NCI-H2029 treated with DMSO at 0.1 percent for 48 hours (cell line): ENCODE data around the gene VEGFB.

Experiments used
- DNase-seq: peaks from one replicate; lab custom pipeline; 2025; lab: John Stamatoyannopoulos, UW

VEGFB gene, protein sequence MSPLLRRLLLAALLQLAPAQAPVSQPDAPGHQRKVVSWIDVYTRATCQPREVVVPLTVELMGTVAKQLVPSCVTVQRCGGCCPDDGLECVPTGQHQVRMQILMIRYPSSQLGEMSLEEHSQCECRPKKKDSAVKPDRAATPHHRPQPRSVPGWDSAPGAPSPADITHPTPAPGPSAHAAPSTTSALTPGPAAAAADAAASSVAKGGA

DNA sequence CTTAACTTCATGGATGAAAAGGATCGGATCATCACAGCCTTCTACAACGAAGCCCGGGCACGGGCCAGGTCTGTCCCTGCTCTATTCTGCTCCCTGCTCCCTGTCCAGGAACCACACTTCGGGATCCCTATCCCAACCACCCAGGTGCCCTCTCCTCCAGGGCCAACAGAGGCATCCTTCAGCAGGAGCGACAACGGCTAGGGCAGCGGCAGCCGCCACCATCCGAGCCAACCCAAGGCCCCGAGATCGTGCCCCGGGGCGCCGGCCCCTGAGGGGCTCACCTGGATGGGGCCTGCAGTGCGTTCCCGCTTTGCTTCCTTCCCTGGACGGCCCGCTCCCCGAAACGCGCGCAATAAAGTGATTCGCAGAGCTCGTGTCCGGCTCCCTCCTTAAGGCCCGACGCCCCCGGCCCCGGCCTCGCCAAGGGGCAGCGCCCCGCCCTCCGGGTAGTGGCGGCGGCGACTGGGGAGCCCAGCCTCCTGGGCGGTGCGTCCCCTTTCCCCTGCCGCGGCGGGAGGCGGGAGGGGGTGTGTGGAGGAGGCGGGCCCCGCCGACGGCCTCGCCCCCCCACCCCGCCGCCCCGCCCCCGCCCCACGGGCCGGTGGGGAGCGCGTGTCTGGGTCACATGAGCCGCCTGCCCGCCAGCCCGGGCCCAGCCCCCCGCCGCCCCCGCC is at the start of gene VEGFB:
VEGFB (plus strand) TSS at position 672 of the 674 bp plus-strand sequence. CDS start 250 bp downstream, outside the sequence.
- no peak for DNase-seq

DNA sequence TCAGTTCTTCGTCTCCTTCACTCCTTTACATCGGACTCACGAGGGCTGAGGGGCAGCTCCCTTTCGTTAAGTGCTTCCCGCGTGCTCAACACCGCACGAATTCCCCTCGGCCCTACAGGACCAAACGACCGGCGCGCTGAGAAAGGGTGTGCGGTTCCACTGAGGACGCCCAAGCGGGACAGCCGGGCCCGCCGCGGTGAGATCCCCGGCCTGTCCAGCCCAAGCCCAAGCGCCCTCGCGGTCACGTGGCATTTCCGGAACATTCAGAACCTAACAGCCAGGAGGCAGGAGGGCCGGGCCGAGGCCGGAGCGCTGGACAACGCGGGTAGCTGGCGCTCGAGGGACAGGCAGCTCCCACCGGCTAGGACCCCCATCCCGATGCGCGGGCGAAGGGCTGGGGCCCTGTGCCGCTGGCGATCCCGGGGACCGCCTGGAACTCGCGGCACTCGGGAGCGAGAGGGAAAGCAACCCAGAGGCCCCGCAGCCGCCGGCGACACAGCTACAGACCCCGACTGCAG is 49.1 kb upstream of the VEGFB start:
- DNase-seq = no peak

DNA sequence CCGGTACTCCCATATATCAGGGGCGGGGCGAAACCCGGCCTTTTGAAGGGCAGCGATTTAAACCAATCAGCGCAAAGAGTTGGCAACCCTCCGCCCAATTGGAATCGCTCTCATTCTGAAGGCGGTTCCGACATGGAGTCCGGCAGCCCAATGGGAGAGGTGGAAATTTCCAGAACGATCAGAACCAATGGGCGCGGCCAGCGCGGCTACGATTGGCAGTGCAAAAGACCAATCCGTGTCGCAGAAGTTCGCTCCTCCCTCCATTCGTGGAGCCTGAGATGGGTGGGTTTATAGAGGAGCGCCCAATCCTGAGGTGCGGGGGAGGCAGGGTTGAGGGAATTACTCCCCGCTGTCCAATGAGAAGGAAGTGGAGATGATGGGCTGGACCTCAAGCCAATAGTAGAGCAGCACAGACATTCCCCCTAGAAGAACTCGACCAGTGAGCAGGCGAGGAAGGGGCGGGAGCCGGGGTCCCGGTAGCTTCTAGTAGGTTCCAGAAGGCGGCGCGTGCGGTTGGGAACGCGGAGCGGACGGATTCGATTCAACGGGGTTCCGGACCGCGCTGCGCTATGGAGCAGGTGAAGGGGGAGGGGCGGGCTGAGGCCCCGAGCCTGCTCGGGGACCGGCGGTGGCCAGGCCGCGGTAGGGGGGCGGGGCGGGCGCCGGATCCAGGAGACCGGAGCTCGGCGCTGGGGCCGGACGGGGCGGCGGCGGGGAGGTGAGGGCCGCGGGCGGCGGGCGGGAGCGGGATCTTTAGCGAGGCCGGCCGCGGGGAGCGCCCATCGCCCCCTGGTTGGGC is 48.5 kb upstream of the VEGFB start, which contains the start of gene STIP1:
STIP1 (plus strand) TSS at position 479 of the 799 bp plus-strand sequence; CDS start at position 570, 91 bp downstream.
- DNase-seq = peak; percentile 99

DNA sequence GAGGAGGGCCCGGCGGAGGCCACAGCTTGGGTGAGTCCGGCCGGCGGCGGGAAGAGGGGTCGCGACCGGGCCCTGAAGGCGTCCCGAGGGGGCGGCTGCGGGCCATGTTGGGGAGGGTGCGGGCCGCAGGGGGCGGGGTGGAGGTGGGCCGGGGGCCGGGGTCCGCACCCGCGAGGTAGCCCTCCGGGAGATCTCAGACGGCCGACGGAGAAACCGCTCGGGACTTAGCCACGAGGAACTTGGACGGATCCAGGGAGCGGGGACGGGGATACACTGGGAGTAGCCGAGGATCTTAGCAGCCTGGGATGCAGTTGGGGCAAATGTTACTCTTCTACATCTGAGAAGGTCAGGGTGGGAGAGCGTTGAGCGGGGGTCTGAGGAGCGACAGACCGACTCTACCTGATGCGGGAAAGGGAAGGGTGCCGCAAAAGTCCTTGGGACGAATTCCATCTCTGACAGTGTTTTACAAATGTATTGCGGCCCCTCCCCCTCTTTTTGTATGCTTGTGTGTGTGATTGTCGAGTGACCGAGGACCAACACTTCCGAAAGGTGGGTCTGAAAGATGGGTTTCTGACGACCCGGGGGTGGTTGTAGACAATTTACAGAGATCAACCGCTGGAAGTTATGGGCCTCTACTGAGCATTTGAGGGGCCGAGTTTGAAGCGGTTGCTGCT is 47.8 kb upstream of the VEGFB start:
- DNase-seq = no peak

DNA sequence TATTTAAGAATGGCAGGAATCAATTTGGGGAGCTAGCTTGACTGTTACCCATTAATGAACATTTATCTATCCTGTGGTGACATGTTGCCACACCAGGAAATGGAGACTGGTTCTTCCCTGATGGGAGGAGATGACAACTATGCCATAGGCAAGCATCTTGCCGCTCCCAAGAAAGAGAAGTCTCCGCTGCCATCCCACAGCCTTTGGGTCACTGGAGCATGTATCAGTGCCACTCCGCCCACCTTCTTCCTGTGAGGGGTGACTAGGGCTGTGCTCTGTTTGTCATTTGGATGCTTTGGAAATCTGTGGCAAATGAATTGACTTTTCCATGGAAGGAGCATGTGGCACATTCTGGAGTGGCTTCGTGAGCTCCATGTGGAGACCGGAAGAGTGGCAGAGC is 42.0 kb upstream of the VEGFB start:
- no peak for DNase-seq

DNA sequence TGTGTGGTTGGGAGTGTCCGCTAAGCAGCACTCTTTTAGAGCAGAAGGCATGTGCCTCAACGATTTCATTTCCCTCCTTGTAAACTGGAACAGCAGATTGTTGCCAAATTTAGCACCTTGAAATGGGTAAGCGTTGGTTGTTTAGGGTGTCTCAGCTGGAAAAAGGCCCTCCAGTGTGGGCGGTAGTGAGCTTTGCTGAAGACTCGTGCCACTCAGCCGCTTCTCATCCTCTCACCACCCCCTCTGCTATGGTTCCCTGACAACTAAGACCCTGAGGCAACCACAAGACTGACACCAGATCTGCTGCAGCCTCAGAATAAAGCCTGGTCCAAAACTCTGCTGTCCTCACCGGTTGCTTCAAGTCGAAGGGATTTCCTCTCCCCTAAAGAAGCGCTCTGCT is 37.8 kb upstream of the VEGFB start:
- DNase-seq = no peak

DNA sequence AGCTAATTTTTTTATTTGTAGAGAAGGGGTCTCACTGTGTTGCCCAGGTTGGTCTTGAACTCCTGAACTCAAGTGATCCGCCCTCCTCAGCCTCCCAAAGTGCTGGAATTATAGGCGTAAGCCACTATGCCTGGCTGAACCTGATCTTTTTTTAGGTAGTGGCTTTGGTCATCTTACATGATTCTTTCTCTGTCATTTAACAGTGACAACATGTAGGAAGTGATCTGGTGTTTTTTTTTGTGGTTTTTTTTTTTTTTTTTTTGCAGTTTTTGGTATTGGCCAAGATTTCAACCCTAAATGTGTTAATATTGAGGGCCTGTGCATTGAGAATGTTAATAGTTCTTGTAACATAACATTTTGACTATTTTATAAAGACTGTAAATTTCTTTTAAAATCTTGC is 35.9 kb upstream of the VEGFB start:
- DNase-seq = no peak

DNA sequence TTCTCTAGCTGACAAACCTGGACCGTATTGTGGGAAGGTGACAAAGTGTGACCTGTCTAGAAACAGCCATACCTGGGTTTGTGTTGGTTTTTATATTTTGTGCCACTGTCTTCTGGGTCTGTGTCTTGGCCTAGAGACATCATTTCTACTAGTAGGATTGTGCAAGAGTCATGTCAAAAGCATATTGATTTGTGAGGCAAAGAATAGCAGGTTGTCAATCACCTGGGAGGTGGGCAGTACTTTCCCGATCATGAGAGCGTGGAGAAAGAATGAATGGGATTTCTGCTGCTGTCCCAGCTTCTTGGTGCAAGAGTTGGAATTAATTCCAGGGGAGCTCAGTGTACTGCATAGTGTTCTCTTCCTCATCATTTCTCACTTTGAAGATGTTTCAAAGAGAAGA is 32.8 kb upstream of the VEGFB start:
- no peak for DNase-seq

DNA sequence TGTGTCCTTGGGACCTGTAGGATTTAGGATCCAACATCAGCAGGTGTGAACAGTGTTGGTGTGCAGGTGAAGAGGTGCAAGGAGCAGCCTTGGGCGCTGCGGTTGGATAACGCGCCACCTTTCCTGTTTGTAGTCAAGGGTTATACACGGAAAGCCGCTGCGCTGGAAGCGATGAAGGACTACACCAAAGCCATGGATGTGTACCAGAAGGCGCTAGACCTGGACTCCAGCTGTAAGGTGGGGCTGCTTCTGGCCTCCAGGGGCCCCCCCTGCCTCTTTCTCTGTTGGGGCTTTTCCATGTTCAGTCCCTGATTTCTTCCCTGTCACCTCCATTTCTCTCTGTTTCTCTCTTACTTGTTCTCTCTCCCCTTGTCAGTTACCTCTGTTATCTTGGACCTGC is 31.4 kb upstream of the VEGFB start:
- no peak for DNase-seq

DNA sequence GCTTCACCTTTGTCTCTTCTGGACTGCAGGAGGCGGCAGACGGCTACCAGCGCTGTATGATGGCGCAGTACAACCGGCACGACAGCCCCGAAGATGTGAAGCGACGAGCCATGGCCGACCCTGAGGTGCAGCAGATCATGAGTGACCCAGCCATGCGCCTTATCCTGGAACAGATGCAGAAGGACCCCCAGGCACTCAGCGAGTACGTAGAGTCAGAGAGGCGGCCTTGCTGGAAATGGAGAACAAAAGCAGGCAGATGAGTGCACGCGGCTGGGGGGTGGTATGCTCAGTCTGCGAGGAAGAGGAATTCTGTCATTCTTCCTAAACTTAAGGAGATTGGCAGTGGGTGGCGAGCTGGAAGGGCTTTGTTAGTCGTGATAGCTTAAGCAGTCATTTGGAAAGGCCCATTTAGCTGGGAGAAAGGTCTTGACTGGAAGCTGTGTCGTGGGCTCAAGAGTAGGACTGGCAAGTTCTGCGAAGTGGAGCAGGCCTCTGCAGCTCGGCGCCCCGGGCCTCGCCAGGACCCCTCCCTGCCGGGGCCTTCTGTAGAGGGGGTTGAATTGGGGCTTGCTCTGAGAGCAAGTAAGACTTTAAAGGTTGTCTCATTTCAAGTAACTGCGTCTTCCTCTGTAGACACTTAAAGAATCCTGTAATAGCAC is 30.8 kb upstream of the VEGFB start:
- DNase-seq = no peak

DNA sequence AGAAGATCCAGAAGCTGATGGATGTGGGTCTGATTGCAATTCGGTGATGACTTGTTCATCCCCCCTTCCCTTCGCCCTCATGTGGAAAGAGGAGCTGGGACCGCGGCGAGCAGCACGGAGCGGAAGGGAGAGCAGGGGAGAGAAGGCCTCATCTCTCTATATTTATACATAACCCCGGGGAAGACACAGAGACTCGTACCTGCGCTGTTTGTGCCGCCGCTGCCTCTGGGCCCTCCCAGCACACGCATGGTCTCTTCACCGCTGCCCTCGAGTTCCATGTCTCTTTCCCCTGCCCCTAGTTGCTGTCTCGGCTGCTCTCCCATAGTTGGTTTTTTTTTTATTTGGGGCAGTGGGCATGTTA is 30.3 kb upstream of the VEGFB start:
- DNase-seq = no peak

DNA sequence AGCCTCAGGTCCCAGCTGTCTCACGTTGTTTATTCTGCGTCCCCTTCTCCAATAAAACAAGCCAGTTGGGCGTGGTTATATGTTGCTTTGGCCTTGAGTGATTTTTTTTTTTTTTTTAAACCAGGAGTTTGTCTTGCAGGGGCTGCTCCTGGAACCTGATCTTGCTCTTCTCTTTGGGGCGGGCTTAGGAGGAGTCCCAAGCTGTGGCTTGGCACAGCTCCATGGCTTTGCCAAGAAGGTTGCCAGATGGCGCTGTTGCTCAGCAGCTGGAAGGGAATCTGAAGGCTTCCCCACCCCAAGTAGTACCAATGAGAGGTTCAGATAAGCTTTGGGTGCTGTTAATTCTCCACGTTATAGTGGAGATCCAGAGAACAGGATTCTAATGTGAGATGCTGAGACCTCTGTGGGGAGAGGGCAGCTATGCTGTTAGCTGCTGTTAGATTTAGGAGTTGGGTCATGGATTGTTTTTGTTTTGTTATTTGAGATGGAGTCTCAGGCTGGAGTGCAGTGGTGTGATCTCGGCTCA is 29.9 kb upstream of the VEGFB start:
- DNase-seq = peak; percentile 88

DNA sequence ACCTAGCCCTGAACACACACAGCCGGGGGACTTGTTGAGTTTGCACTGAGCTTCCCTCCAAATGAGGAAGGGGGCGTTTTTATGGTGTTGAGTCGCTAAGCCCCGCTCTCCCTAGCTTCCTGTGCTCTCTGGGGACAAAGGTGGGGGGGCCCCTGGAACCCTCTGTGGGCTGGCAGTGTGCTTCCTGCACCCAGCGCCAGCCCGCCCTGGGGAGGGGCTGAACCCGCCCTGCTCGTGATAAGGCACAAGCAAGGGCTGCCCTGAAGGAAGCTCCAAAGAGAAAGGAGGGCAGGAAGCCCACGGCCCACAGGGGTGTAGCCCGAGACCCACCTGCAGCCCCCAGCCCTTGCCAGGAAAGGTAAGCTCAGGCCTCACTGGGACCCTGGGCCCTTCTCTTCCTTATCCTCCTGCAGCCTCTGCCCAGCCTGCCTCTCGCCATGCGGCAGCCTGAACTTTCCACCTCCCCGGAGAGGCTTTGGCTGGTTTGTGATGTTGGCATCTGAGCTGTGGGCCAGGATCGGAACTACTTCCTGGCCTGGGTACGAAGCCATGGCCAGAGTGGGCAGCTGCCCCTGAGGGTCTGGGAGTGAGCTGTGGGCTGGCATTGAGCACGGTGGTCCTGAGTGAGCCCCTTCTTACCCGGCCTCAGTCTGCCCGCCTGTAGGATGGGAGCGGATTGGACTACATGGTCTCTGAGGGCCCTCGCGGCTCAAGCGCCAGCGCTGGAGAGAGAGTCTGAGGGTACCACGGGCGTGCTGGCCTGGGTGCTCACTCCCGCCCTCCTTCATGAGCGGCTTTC is 27.7 kb upstream of the VEGFB start, which contains the start of gene FERMT3:
FERMT3 (plus strand) TSS at position 265 of the 799 bp plus-strand sequence. CDS start 644 bp downstream, outside the sequence.
- no peak for DNase-seq

DNA sequence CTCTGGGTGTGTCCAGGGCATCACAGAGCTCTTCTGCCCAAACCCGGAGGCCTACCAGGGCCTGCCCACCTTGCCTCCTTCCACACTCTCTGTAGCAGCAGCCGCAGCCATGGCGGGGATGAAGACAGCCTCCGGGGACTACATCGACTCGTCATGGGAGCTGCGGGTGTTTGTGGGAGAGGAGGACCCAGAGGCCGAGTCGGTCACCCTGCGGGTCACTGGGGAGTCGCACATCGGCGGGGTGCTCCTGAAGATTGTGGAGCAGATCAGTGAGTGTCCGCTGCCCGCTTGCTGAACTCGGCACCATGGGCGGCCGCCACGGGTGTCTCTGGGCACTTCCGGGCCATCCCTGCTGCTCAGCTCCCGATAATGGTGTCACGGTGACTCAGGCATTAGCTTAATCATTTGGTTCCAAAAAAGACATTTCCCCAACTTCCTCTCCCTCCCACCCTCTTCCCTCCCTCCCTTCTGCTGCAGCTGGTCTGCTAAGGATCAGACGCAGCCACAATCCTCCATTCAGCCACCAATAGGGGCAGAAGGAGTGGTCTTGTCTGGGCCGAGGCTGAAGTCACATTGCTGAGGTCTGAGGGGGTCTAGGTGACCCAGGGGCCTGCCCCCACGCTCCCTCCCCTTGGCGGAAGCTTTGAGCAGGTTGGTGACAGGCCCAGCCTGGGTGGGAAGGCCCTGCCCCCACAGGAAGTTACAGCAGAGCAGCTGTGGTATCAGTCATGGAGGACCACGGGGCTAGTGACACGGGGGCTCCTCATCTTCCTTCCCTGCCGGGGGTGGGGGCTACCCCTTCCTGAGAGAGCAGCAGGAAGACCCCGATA is 26.9 kb upstream of the VEGFB start:
- DNase-seq = no peak

DNA sequence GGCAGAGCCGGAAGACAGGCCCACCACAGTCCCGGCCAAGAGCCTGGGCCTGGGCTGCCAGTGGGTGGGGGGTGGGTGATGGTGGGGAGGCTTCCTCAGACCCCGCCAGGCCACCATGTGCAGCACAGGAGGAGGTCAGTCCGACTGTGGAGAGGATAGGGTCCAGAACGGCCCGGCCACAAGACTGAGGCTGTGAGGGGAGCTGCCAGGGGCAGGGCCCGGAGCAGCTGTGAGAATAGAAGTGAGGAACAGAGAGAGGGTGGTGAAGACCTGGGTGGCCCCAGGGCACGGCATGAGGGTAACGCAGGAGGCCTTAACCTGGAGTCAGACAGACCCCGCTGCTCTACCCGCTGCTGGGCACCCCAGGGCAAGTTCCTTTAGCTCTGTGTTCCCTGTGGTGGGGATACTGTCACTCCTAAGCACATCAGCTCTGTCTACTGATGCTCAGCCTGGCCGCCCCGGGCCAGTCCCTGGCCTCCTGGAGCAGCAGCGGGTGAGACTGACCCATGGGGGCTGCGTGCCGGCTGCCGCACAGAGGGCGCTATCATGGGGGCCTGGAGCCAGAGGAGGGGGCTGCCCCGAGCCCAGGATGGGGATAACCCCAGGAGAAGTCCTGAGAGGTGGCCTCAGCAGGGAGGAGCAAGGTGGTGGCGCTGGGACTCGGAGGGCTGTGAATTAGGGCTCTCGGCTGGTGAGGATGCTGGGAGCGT is 26.1 kb upstream of the VEGFB start:
- DNase-seq = no peak

DNA sequence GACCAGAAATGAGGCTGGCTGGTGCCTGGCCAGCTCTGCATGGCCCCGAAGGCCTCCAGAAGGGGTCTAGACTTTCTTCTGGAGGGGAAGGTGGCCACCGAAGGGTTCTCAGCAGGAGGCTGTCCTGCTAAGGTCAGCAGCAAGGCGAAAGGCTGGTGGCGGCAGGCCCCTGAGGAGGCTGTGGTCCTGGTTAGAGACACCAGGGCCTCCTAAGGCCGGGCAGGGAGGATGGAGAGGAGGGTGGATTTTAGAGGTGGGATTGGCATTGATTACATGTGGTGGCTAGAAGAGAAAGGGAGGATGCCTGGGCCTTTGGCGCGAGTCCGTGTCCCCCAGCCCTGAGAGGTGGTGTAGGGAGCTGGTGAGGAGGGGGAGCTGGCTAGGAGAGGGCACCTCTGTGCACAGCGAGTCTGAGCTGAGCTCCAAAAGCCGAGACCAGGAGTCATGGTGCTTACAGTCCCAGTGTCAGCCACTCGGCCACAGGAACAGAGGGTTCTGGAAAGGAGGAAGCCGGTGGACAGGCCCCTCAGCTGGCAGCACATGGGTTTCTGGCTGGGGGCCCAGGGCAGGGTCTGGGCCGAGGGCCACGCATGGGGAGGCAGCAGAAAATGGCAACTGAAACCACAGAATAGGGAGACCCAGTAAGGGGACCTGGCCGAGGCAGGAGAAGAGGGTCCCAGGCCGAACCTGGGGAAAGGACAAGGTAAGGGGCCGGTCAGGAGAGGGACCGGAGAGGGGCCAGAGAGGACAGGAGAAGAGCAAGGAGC is 25.4 kb upstream of the VEGFB start:
- DNase-seq = no peak

DNA sequence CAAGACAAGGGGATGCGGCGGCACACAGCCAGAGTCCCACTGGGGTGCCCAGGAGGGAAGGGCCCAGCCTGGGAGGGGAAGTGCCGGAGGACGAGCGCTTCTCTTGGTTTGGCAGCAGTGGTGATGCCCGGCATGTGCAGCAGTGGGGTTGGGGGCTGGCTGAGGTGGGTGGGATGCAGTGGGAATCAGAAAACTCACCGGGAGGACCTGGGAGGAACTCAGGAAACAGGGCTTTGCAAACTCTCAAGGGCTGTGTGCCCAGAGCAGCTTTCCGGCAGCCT is 24.9 kb upstream of the VEGFB start:
- no peak for DNase-seq

DNA sequence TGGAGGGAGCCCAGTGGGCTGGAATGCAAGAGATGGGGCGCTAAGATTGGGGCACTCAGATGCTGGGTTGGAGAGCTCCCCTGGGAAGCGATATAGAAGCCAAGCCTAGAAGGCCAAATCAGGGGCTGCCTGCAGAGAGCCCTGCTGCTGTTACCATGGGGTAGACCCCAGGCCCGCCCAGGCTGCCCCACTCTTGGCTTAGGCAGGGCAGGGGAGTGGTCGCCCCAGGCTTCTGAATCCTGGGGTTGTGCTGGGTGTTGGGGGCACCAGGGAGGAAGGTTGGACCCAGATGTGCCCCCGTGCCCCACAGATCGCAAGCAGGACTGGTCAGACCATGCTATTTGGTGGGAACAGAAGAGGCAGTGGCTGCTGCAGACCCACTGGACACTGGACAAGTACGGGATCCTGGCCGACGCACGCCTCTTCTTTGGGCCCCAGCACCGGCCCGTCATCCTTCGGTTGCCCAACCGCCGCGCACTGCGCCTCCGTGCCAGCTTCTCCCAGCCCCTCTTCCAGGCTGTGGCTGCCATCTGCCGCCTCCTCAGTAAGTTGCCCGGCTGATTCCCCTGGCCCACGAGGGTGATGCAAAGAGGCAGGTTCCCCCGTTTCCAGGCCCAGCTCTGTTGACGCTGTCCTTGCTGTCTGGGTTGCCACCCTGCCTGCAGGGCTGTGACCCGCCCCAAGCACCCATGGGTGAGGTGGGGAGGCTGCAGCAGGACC is 23.9 kb upstream of the VEGFB start:
- no peak for DNase-seq
